Measurements from ENCODE around the gene PTCSC3. TPM values are rescaled to one million over a fixed set of nuclear protein-coding genes. Genes with fewer than 3 reads are reported as not detected.

The PTCSC3 gene
- total RNA-seq, 1 donor from 2014 or later = not detected

- TF ChIP-seq CTCF (IDR thresholded peaks at IDR 0.05; ENCODE audit: borderline replicate concordance) = no peak
- Histone ChIP-seq H3K27ac (replicated peaks) (no peak overlapping the region), H3K27me3 (ENCODE audit: low read depth) (no peaks in the 10 kb centered on the region), H3K4me3 (no peak overlapping the region), H3K36me3 (no peaks in the 10 kb centered on the region), H3K4me1 (no peaks in the 10 kb centered on the region), H3K9me3 (replicated peaks) (peaks cover 19% of the 10 kb centered on the region)
- no peak for DNase-seq
- intact Hi-C loops (cut with micrococcal nuclease) = no loop called here
These were observed 28.0 kb upstream of the PTCSC3 start for GRCh38 chr14:36204461-36205073.

DNA sequence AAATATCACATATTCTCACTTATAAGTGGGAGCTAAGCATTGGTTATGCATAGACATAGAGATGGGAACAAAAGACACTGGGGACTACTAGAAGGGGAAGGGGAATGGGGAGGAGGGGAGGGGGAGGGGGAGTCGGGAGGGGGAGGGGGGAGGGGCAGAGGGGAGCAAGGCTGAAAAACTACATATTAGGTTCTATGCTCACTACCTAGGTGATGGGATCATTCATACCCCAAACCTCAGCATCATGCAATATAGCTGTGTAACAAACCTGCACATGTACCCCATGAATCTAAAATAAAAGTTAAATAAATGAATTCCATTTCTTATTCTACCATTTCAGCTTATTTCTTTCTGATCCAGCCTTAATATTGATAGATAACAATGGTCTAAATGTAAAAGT lies 21.9 kb upstream of the PTCSC3 start:
- intact Hi-C loops (cut with micrococcal nuclease) = no loop called here
- H3K27me3 ChIP-seq (ENCODE audit: low read depth) = peaks cover 4% of the 10 kb centered on the region
- H3K36me3 ChIP-seq = no peaks in the 10 kb centered on the region
- peaks cover 12% of the 10 kb centered on the region for H3K9me3 ChIP-seq (replicated peaks)
- no peaks in the 10 kb centered on the region for H3K4me1 ChIP-seq
- no peak overlapping the region for H3K27ac ChIP-seq (replicated peaks)
- no peak overlapping the region for H3K4me3 ChIP-seq
- DNase-seq = no peak
- no peak for TF ChIP-seq CTCF (IDR thresholded peaks at IDR 0.05; ENCODE audit: borderline replicate concordance)

- intact Hi-C loops (cut with micrococcal nuclease) = no loop called here
- DNase-seq = no peak
- H3K4me3 ChIP-seq = no peak overlapping the region
- H3K9me3 ChIP-seq (replicated peaks) = no peaks in the 10 kb centered on the region
- H3K36me3 ChIP-seq = no peaks in the 10 kb centered on the region
- no peak for TF ChIP-seq CTCF (IDR thresholded peaks at IDR 0.05; ENCODE audit: borderline replicate concordance)
- H3K4me1 ChIP-seq = no peaks in the 10 kb centered on the region
- no peak overlapping the region for H3K27ac ChIP-seq (replicated peaks)
- H3K27me3 ChIP-seq (ENCODE audit: low read depth) = peaks cover 4% of the 10 kb centered on the region
These were observed 18.1 kb upstream of the PTCSC3 start for GRCh38 chr14:36194663-36195062.

GRCh38 chr14:36192530-36192929 lies 16.0 kb upstream of the PTCSC3 start:
- Histone ChIP-seq H3K4me1 (no peaks in the 10 kb centered on the region), H3K4me3 (no peak overlapping the region), H3K36me3 (no peaks in the 10 kb centered on the region), H3K9me3 (replicated peaks) (no peaks in the 10 kb centered on the region), H3K27me3 (ENCODE audit: low read depth) (no peaks in the 10 kb centered on the region), H3K27ac (replicated peaks) (no peak overlapping the region)
- DNase-seq = no peak
- TF ChIP-seq CTCF (IDR thresholded peaks at IDR 0.05; ENCODE audit: borderline replicate concordance) = no peak
- intact Hi-C loops (cut with micrococcal nuclease) = no loop called here

- H3K4me1 ChIP-seq = no peaks in the 10 kb centered on the region
- peaks cover 10% of the 10 kb centered on the region for H3K9me3 ChIP-seq (replicated peaks)
- H3K27ac ChIP-seq (replicated peaks) = no peak overlapping the region
- no peaks in the 10 kb centered on the region for H3K27me3 ChIP-seq (ENCODE audit: low read depth)
- no peak overlapping the region for H3K4me3 ChIP-seq
- DNase-seq = no peak
- TF ChIP-seq CTCF (IDR thresholded peaks at IDR 0.05; ENCODE audit: borderline replicate concordance) = no peak
- no peaks in the 10 kb centered on the region for H3K36me3 ChIP-seq
- intact Hi-C loops (cut with micrococcal nuclease) = no loop called here
These were observed 6.9 kb upstream of the PTCSC3 start for GRCh38 chr14:36183402-36183801.
